HepG2 (cell line): ENCODE measurements around the gene RILPL1. TPM values are rescaled to one million over a fixed set of nuclear protein-coding genes. Genes with fewer than 3 reads are reported as not detected.

Experiments used
- BORCS8-MEF2B ChIP-seq: sonication (generic); formaldehyde crosslinking; IDR thresholded peaks from 2 replicates; pipeline ENCODE4 v1.8.0; 2022; ENCODE audit warnings: mild to moderate bottlenecking, missing genetic modification reagents
- CBFB ChIP-seq: sonication (generic); formaldehyde crosslinking; IDR thresholded peaks from 2 replicates; pipeline ENCODE4 v1.4.0; 2020; ENCODE audit warnings: missing genetic modification reagents
- HMGXB4 ChIP-seq, 2 experiments: sonication (generic) in 1 of 2; formaldehyde crosslinking in 1 of 2; IDR thresholded peaks; 2 replicates each; pipeline versions ENCODE4 v1.4.0 to v1.6.1; 2018 to 2020; ENCODE audit warnings: missing genetic modification reagents in 2 of 2, borderline replicate concordance in 1 of 2, low read depth in 1 of 2, mild to moderate bottlenecking in 1 of 2, missing biosample characterization in 1 of 2
- MED1 ChIP-seq: sonication (generic); formaldehyde crosslinking; IDR thresholded peaks from 2 replicates; pipeline ENCODE4 v1.4.0; 2020; ENCODE audit warnings: missing genetic modification reagents
- NAIF1 ChIP-seq: sonication (generic); formaldehyde crosslinking; IDR thresholded peaks from 2 replicates; pipeline ENCODE4 v1.5.0; 2020; ENCODE audit warnings: mild to moderate bottlenecking, missing genetic modification reagents, borderline replicate concordance
- TGIF2 ChIP-seq: IDR thresholded peaks from 2 replicates; pipeline ENCODE4 v1.6.1; 2016; ENCODE audit warnings: control low read depth, missing compliant biosample characterization
- UBTF ChIP-seq: sonication (generic); formaldehyde crosslinking; IDR thresholded peaks from 2 replicates; pipeline ENCODE4 v1.4.0; 2020; ENCODE audit warnings: mild to moderate bottlenecking, missing genetic modification reagents
- ZBTB10 ChIP-seq: sonication (generic); formaldehyde crosslinking; IDR thresholded peaks from 2 replicates; pipeline ENCODE4 v1.4.0; 2020; ENCODE audit warnings: missing genetic modification reagents, borderline replicate concordance
- ZNF263 ChIP-seq: sonication (generic); formaldehyde crosslinking; IDR thresholded peaks from 2 replicates; pipeline ENCODE4 v1.4.0; 2020; ENCODE audit warnings: missing genetic modification reagents
- ZNF317 ChIP-seq: sonication (generic); formaldehyde crosslinking; IDR thresholded peaks from 2 replicates; pipeline ENCODE4 v1.5.0; 2020; ENCODE audit warnings: mild to moderate bottlenecking, missing genetic modification reagents
- ZNF558 ChIP-seq: sonication (generic); formaldehyde crosslinking; IDR thresholded peaks from 2 replicates; pipeline ENCODE4 v1.9.0; 2022; ENCODE audit warnings: mild to moderate bottlenecking, missing genetic modification reagents, borderline replicate concordance
- ZNF749 ChIP-seq: sonication (generic); formaldehyde crosslinking; IDR thresholded peaks from 2 replicates; pipeline ENCODE4 v1.8.0; 2022; ENCODE audit warnings: mild to moderate bottlenecking, missing genetic modification reagents, moderate library complexity, borderline replicate concordance
- polyA plus RNA-seq, 8 experiments: library from polyadenylated mRNA; depleted of rRNA in 3 of 8; stranded (reverse) in 7 of 8; unstranded in 1 of 8; fragments of >200 nt; fragmentation: Illumina TruSeq in 4 of 8; extraction: Trizol in 4 of 8; gene quantifications; 2 replicates each; pipeline versions ENCODE4 v1.2.1 to v1.2.3, GENCODE V29; 2011 to 2016; ENCODE audit warnings: low read depth in 4 of 8, missing spikeins in 1 of 8, mixed read lengths in 1 of 8; ENCODE audit not compliant: insufficient read depth in 1 of 8
- total RNA-seq, 5 experiments: library from RNA; depleted of rRNA; stranded (reverse); fragments of >200 nt; fragmentation: Illumina TruSeq; extraction: Trizol; gene quantifications; 2 replicates each; pipeline ENCODE4 v1.2.3, GENCODE V29; 2016; ENCODE audit warnings: low read depth in 1 of 5
- TF ChIP-seq, protein P1 (sequence below): sonication (generic); formaldehyde crosslinking; IDR thresholded peaks from 2 replicates; pipeline ENCODE4 v1.5.0; 2020; ENCODE audit warnings: missing genetic modification reagents
- TF ChIP-seq, protein P2 (sequence below): sonication (generic); formaldehyde crosslinking; IDR thresholded peaks from 2 replicates; pipeline ENCODE4 v1.5.1; 2020; ENCODE audit warnings: missing genetic modification reagents, mild to moderate bottlenecking, borderline replicate concordance
- TF ChIP-seq, protein P3 (sequence below): sonication (generic); formaldehyde crosslinking; IDR thresholded peaks from 2 replicates; pipeline ENCODE4 v1.8.1; 2023; ENCODE audit warnings: mild to moderate bottlenecking, inconsistent platforms, moderate library complexity, missing genetic modification reagents, borderline replicate concordance

The RILPL1 gene
- total and polyA plus RNA-seq, 2 of the 13 experiments (the other 11 are each of a cell fraction or from before 2014, with no cell fraction given) = 5.8 to 28.4 TPM

GRCh38 chr12:123519141-123520001 lies 14.1 kb downstream of the RILPL1 start (continued):
- TF ChIP-seq HMGXB4 (CRISPR knock-in tag; IDR thresholded peaks at IDR 0.05; ENCODE audit: borderline replicate concordance in 1 of 2, low read depth in 1 of 2) (0 out of 4 replicates have a peak, but pooled peaks of 1 of the 2 experiments have one; percentile 28), ZNF317 (CRISPR knock-in tag) (peak; percentile 40; the same call in 1 of the 2 replicates), UBTF (CRISPR knock-in tag) (no peak), BORCS8-MEF2B (CRISPR knock-in tag) (no peak), ZNF263 (CRISPR knock-in tag) (0 out of 2 replicates have a peak, but pooled peaks have one; percentile 26), NAIF1 (CRISPR knock-in tag) (no peak), ZBTB10 (CRISPR knock-in tag) (no peak), CBFB (CRISPR knock-in tag) (no peak), MED1 (peak; percentile 65), ZNF558 (CRISPR knock-in tag) (no peak), TGIF2 (peak; percentile 42; the same call in 1 of the 2 replicates), ZNF749 (no peak)
- TF ChIP-seq, protein P1, sequence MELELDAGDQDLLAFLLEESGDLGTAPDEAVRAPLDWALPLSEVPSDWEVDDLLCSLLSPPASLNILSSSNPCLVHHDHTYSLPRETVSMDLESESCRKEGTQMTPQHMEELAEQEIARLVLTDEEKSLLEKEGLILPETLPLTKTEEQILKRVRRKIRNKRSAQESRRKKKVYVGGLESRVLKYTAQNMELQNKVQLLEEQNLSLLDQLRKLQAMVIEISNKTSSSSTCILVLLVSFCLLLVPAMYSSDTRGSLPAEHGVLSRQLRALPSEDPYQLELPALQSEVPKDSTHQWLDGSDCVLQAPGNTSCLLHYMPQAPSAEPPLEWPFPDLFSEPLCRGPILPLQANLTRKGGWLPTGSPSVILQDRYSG (CRISPR knock-in tag) = no peak
- TF ChIP-seq, protein P2, sequence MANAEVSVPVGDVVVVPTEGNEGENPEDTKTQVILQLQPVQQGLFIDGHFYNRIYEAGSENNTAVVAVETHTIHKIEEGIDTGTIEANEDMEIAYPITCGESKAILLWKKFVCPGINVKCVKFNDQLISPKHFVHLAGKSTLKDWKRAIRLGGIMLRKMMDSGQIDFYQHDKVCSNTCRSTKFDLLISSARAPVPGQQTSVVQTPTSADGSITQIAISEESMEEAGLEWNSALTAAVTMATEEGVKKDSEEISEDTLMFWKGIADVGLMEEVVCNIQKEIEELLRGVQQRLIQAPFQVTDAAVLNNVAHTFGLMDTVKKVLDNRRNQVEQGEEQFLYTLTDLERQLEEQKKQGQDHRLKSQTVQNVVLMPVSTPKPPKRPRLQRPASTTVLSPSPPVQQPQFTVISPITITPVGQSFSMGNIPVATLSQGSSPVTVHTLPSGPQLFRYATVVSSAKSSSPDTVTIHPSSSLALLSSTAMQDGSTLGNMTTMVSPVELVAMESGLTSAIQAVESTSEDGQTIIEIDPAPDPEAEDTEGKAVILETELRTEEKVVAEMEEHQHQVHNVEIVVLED = peak; percentile 46; the same call in 1 of the 2 replicates
- TF ChIP-seq, protein P3, sequence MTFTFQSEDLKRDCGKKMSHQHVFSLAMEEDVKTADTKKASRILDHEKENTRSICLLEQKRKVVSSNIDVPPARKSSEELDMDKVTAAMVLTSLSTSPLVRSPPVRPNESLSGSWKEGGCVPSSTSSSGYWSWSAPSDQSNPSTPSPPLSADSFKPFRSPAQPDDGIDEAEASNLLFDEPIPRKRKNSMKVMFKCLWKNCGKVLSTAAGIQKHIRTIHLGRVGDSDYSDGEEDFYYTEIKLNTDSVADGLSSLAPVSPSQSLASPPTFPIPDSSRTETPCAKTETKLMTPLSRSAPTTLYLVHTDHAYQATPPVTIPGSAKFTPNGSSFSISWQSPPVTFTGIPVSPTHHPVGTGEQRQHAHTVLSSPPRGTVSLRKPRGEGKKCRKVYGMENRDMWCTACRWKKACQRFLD (CRISPR knock-in tag) = no peak
